SK-N-MC (cell line): Measurements from ENCODE around the gene GNAO1.

ENCODE experiments used
- DNase-seq: peaks from one replicate; pipeline ENCODE4 v3.0.0-alpha.2; 2011; ENCODE audit warnings: low read depth, low spot score
- H3K27ac ChIP-seq: fragments of 200-600 bp; sonication (generic); 2 replicates; pipeline ENCODE4 v1.5.1; 2016; ENCODE audit warnings: mixed run types
- H3K36me3 ChIP-seq: fragments of 200-600 bp; sonication (generic); 2 replicates; pipeline ENCODE4 v1.6.1; 2017; ENCODE audit warnings: antibody characterized with exemption, low read length, mixed read lengths; ENCODE audit not compliant: insufficient read depth
- H3K4me3 ChIP-seq: fragments of 200-600 bp; sonication (generic); 2 replicates; pipeline ENCODE4 v1.5.1; 2016
- H3K9ac ChIP-seq: fragments of 200-600 bp; sonication (generic); 2 replicates; pipeline ENCODE4 v1.8.0; 2017; ENCODE audit warnings: mixed run types, mixed read lengths; ENCODE audit not compliant: insufficient read length
- H3K9me3 ChIP-seq: fragments of 200-600 bp; sonication (generic); 2 replicates; pipeline ENCODE4 v1.6.1; 2017; ENCODE audit warnings: low read depth, mild to moderate bottlenecking, antibody characterized with exemption, low read length, moderate library complexity, mixed read lengths
- EZH2 ChIP-seq: fragments of 200-600 bp; sonication (generic); IDR thresholded peaks from one replicate; pipeline ENCODE4 v1.6.1; 2017; ENCODE audit warnings: antibody characterized with exemption
- FOXP2 ChIP-seq: optimal IDR thresholded peaks from 2 replicates; pipeline ENCODE3; 2011; ENCODE audit warnings: mild to moderate bottlenecking, moderate library complexity; ENCODE audit not compliant: insufficient read depth; ENCODE audit errors: extremely low read length, control extremely low read depth
- POLR2AphosphoS5 ChIP-seq: IDR thresholded peaks from 2 replicates; pipeline ENCODE4 v1.6.1; 2012; ENCODE audit warnings: mild to moderate bottlenecking, low read depth, low read length, borderline replicate concordance

The GNAO1 gene

DNA sequence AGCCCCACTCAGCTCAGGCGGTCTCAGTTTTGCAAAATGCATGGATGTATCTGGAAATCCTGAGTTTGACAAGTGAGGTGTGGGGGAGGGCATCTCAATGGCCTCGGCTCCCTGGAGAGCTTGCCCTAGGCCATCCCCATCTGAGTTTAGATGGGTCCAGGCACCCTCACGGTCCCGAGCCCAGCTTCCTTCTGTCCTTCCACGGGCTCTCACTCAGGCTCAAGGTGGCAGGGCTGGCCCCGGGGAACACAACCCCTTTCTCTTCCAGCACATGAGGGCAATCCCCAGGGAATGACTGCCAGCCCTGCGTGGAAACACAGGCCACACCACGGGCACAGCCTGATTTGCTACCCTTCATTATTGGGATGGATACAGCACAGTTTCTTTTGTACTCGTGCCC, 175.7 kb downstream of the GNAO1 start:
- Histone ChIP-seq H3K4me3 (no peak overlapping the region), H3K9me3 (no peaks in the 10 kb centered on the region), H3K36me3 (no peaks in the 10 kb centered on the region), H3K9ac (no peak overlapping the region), H3K27ac (no peak overlapping the region)
- no peak for DNase-seq
- no peak for TF ChIP-seq POLR2AphosphoS5
- no peak for TF ChIP-seq EZH2
- TF ChIP-seq FOXP2, result no peak

DNA sequence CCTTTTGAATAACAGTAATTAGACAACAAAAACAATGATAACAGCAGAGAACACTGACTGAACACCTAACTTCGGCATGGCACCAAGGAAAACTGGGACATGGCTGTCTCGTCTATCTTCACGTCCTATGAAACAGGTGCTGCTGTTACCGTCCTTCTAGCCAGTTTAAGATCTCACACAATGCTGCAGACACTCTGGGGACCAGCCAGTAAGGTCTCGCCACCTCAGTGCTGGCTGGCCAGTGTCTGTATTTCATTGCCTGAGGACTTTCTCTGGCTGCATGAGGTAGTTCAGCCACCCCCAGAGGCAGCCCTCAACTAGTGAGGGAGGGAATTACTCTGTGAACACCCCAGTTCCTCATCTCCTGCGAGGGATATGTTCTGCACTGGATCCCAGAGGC, 176.5 kb downstream of the GNAO1 start:
- no peak for TF ChIP-seq POLR2AphosphoS5
- no peak for TF ChIP-seq EZH2
- no peak for TF ChIP-seq FOXP2
- Histone ChIP-seq H3K4me3 (no peak overlapping the region), H3K27ac (no peak overlapping the region), H3K9ac (no peak overlapping the region), H3K36me3 (no peaks in the 10 kb centered on the region), H3K9me3 (no peaks in the 10 kb centered on the region)
- DNase-seq, result no peak

DNA sequence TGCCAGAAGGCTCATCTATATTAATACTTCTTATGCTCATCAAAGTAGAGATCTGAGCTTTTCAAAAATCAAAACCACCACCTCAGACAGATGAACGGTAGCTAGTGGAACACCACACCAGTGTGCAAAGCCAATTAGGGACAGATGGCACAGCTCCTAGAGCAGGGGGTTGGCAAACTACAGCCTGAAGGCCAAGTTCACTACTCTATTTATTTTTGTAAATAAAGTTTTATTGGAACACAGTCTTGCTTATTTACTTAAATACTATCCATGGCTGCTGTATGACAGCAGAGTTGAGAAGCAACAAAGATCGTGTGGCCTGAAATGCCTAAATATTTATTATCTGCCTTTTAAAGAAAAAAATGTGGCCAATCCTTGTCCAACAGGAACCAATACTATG, 177.3 kb downstream of the GNAO1 start:
- no peaks in the 10 kb centered on the region for H3K9me3 ChIP-seq
- no peak overlapping the region for H3K4me3 ChIP-seq
- no peak overlapping the region for H3K27ac ChIP-seq
- TF ChIP-seq POLR2AphosphoS5, result no peak
- TF ChIP-seq EZH2, result no peak
- no peak for TF ChIP-seq FOXP2
- no peaks in the 10 kb centered on the region for H3K36me3 ChIP-seq
- DNase-seq, result no peak
- H3K9ac ChIP-seq, result no peak overlapping the region

DNA sequence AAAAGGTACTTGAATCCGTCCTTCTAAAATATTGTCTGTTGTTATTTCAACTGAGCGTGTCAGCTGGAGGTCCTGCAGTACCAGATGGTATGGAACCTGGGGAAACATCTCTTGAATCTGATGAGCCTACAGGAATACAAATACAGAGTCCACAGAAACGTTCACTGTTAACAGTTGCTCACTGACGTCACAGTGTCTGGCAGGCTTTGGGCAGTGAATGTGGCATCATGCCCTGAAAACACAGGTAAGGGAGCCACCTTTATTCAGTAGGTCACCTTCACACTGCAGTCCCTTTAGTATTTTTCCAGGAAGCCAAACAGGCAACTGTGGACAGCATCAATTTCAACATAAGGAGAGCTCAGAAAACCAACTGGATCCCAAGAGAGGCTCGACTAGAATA, 177.9 kb downstream of the GNAO1 start:
- H3K36me3 ChIP-seq, result no peaks in the 10 kb centered on the region
- DNase-seq, result no peak

DNA sequence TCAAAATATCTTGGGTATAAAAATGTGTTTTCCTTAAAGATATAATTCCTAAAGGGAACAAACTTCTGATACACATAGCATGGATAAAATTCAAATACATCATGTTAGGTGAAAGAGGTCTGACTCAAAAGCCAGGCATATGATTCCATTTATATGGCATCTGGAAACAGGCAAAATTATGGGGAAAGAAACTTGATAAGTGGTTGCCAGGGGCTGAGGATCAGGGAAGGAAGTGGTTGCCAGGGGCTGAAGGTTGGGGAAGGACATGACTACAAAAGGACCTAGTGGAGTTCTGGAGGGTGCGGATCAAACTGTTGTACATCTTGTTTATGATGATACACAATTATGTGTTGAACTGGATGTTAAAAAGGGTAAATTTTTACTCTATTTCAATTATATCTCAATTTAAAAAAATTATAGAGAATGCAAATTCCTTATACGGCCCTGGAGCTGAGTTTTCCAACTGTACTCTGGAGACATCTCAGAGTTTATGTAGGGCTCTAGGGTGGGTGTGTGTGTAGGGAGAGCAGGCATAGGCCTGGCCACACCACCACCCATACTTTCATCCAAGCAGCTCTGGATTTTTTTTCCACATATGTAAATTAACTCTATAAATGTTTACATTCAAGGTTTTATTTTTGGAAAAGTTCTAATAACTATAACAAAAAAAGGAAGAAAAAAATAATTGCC, 179.0 kb downstream of the GNAO1 start:
- no peak overlapping the region for H3K9ac ChIP-seq
- no peaks in the 10 kb centered on the region for H3K9me3 ChIP-seq
- H3K4me3 ChIP-seq, result no peak overlapping the region
- DNase-seq, result no peak
- no peaks in the 10 kb centered on the region for H3K36me3 ChIP-seq
- H3K27ac ChIP-seq, result no peak overlapping the region
- TF ChIP-seq POLR2AphosphoS5 (no peak), EZH2 (no peak), FOXP2 (no peak)

More for the DNA sequence above, 177.9 kb downstream of the GNAO1 start:
- Histone ChIP-seq H3K27ac (no peak overlapping the region), H3K9me3 (no peaks in the 10 kb centered on the region), H3K4me3 (no peak overlapping the region), H3K9ac (no peak overlapping the region)
- TF ChIP-seq EZH2 (no peak), POLR2AphosphoS5 (no peak), FOXP2 (no peak)

DNA sequence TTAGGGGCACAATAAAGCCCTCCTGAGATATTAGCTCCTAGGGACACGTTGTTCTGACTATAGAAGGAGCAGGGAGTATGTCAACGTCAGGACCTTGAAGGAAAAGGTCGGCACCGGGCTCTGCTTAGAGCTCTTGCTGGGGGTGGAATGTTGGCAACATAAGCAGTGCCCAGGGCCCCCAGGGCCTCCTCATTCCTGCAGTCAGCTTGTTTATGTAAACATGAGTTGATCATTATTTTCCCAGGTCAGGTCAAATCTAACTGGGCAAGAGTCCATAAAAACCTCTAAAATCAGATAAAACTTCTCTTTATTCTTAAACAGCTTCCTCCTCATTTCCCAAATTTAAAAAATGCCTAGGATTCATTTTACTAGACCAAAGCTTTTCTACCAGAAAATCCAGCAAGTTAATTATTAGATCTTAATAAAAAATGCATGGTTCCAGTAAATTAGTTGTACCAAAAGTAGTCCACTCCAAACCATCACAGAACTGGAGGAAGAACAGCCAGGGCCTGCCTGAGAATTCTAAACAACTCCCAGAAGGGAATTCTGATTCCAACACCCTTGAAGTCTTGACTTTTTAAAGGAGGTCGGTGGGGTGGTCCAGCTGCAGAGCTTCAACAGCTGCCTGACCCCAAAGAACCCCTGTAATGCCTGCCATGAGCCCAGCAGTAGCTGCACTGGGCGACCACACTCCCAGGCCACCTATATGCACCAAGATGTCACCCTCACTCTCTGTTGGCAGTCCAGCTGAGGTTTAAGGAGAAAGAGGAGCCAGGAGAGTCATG, 179.8 kb downstream of the GNAO1 start:
- H3K9ac ChIP-seq, result no peak overlapping the region
- H3K27ac ChIP-seq, result no peak overlapping the region
- no peaks in the 10 kb centered on the region for H3K36me3 ChIP-seq
- no peak overlapping the region for H3K4me3 ChIP-seq
- no peak for DNase-seq
- TF ChIP-seq POLR2AphosphoS5 (no peak), EZH2 (no peak), FOXP2 (no peak)
- no peaks in the 10 kb centered on the region for H3K9me3 ChIP-seq

DNA sequence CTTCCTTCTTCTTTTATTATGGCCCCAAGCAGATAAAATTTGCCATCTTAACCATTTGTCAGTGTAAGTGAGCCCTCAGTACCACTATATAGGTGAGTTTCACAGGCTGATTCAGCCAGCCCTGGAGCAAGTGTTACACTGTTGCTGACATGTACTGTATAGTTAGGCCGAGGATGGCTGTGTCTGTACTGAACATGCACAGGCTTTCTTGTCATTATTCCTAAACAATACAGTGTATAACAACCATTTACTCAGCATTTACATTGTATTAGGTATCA, 180.3 kb downstream of the GNAO1 start:
- Histone ChIP-seq H3K9ac (no peak overlapping the region), H3K27ac (no peak overlapping the region), H3K4me3 (no peak overlapping the region), H3K36me3 (no peaks in the 10 kb centered on the region), H3K9me3 (no peaks in the 10 kb centered on the region)
- DNase-seq, result no peak
- TF ChIP-seq POLR2AphosphoS5, result no peak
- TF ChIP-seq EZH2, result no peak

DNA sequence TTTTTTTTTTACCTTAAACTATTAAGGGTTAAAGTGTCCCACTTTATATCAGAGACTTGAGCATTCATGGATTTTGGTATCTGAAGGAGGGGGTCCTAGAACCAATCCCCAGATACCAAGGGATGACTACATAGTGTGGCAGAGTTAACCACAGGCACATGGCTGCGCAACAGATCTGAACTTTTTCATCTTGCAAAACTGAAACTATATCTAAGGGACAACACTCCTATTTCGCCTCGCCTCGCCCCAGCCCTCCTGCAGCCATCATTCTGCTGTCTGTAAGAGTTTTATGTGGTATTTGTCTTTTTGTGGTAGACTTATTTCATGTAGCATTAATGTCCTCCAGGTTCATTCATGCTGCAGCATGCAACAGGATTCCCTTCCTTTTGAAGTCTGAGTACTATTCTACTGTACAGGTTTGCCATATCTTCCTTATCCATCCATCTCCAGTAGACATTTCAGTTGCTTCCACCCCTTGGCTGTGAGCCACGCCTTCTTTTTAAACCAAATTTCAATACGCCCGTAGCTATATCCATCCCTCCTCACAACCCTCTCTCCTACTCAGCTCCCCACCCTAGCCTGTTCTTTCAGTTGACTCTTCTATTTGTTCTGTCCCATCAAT, 180.8 kb downstream of the GNAO1 start:
- H3K27ac ChIP-seq, result no peak overlapping the region

More for the DNA sequence above, 180.8 kb downstream of the GNAO1 start:
- no peak for DNase-seq
- Histone ChIP-seq H3K36me3 (no peaks in the 10 kb centered on the region), H3K9me3 (no peaks in the 10 kb centered on the region), H3K4me3 (no peak overlapping the region), H3K9ac (no peak overlapping the region)
- TF ChIP-seq FOXP2 (no peak), POLR2AphosphoS5 (no peak), EZH2 (no peak)
